WTC11 (cell line): Measurements from ENCODE around the gene SH3GL3.

Source experiments
- ELF4 ChIP-seq: sonication (generic); formaldehyde crosslinking; IDR thresholded peaks from 2 replicates; pipeline ENCODE4 v1.8.1; 2022; ENCODE audit warnings: low read depth, mild to moderate bottlenecking, moderate library complexity, missing genetic modification reagents
- KAT7 ChIP-seq: sonication (generic); formaldehyde crosslinking; IDR thresholded peaks from 2 replicates; pipeline ENCODE4 v1.8.1; 2023; ENCODE audit warnings: missing genetic modification reagents, mild to moderate bottlenecking, borderline replicate concordance
- MYBL2 ChIP-seq: sonication (generic); formaldehyde crosslinking; IDR thresholded peaks from 2 replicates; pipeline ENCODE4 v1.8.1; 2023; ENCODE audit warnings: mild to moderate bottlenecking, moderate library complexity, missing genetic modification reagents
- NR2C2 ChIP-seq: sonication (generic); formaldehyde crosslinking; IDR thresholded peaks from 2 replicates; pipeline ENCODE4 v1.8.0; 2022; ENCODE audit warnings: mild to moderate bottlenecking, missing genetic modification reagents
- OVOL2 ChIP-seq: fragments of 250-450 bp; sonication (Bioruptor Pico); IDR thresholded peaks from 2 replicates; pipeline ENCODE4 v1.9.0; 2021; ENCODE audit warnings: mild to moderate bottlenecking, borderline replicate concordance
- TF ChIP-seq, protein P1 (sequence below): sonication (generic); formaldehyde crosslinking; IDR thresholded peaks from 2 replicates; pipeline ENCODE4 v1.8.0; 2022; ENCODE audit warnings: mild to moderate bottlenecking, missing genetic modification reagents
- TF ChIP-seq, protein P2 (sequence below): fragments of 200-600 bp; IDR thresholded peaks from 2 replicates; pipeline ENCODE4 v1.8.0; 2022; ENCODE audit warnings: antibody characterized with exemption
- TF ChIP-seq, protein P3 (sequence below): sonication (generic); formaldehyde crosslinking; IDR thresholded peaks from 2 replicates; pipeline ENCODE4 v1.8.1; 2023; ENCODE audit warnings: mild to moderate bottlenecking, missing genetic modification reagents, moderate library complexity

DNA sequence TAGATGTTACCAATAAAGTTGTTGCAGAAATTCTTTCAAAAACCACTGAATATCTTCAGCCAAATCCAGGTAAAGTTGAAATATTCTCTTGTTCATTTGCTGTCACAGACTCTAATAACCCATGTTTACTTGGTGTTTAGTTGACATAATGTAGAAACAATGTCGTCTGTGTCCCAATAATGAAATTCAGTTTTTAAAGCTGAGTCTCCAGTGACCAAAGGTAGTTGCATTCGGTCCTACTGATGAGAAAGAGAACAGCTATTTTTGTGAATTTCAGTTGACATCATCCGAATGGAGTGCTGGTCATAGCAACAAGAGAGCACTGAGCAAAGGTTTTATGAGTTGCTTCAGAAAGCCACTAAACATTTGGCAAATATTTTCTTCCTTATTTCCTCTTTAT lies 118.0 kb downstream of the SH3GL3 start:
- no peak for TF ChIP-seq OVOL2 (CRISPR knock-in tag)
- TF ChIP-seq, protein P1, sequence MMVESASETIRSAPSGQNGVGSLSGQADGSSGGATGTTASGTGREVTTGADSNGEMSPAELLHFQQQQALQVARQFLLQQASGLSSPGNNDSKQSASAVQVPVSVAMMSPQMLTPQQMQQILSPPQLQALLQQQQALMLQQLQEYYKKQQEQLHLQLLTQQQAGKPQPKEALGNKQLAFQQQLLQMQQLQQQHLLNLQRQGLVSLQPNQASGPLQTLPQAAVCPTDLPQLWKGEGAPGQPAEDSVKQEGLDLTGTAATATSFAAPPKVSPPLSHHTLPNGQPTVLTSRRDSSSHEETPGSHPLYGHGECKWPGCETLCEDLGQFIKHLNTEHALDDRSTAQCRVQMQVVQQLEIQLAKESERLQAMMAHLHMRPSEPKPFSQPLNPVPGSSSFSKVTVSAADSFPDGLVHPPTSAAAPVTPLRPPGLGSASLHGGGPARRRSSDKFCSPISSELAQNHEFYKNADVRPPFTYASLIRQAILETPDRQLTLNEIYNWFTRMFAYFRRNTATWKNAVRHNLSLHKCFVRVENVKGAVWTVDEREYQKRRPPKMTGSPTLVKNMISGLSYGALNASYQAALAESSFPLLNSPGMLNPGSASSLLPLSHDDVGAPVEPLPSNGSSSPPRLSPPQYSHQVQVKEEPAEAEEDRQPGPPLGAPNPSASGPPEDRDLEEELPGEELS (CRISPR knock-in tag): no peak
- TF ChIP-seq, protein P2, sequence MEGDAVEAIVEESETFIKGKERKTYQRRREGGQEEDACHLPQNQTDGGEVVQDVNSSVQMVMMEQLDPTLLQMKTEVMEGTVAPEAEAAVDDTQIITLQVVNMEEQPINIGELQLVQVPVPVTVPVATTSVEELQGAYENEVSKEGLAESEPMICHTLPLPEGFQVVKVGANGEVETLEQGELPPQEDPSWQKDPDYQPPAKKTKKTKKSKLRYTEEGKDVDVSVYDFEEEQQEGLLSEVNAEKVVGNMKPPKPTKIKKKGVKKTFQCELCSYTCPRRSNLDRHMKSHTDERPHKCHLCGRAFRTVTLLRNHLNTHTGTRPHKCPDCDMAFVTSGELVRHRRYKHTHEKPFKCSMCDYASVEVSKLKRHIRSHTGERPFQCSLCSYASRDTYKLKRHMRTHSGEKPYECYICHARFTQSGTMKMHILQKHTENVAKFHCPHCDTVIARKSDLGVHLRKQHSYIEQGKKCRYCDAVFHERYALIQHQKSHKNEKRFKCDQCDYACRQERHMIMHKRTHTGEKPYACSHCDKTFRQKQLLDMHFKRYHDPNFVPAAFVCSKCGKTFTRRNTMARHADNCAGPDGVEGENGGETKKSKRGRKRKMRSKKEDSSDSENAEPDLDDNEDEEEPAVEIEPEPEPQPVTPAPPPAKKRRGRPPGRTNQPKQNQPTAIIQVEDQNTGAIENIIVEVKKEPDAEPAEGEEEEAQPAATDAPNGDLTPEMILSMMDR: no peak
- no peak for TF ChIP-seq KAT7 (CRISPR knock-in tag)
- TF ChIP-seq, protein P3, sequence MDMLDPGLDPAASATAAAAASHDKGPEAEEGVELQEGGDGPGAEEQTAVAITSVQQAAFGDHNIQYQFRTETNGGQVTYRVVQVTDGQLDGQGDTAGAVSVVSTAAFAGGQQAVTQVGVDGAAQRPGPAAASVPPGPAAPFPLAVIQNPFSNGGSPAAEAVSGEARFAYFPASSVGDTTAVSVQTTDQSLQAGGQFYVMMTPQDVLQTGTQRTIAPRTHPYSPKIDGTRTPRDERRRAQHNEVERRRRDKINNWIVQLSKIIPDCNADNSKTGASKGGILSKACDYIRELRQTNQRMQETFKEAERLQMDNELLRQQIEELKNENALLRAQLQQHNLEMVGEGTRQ (CRISPR knock-in tag): no peak
- no peak for TF ChIP-seq NR2C2 (CRISPR knock-in tag)
- no peak for TF ChIP-seq MYBL2 (CRISPR knock-in tag)
- no peak for TF ChIP-seq ELF4
